NCI-H1436 (cell line): ENCODE measurements around the gene TEDC2.
A peak's percentile ranks its signal among the peaks of the same experiment; 100 is the strongest.

Experiments used
- DNase-seq: peaks from one replicate; lab custom pipeline; 2025; lab: John Stamatoyannopoulos, UW

Gene TEDC2

DNA sequence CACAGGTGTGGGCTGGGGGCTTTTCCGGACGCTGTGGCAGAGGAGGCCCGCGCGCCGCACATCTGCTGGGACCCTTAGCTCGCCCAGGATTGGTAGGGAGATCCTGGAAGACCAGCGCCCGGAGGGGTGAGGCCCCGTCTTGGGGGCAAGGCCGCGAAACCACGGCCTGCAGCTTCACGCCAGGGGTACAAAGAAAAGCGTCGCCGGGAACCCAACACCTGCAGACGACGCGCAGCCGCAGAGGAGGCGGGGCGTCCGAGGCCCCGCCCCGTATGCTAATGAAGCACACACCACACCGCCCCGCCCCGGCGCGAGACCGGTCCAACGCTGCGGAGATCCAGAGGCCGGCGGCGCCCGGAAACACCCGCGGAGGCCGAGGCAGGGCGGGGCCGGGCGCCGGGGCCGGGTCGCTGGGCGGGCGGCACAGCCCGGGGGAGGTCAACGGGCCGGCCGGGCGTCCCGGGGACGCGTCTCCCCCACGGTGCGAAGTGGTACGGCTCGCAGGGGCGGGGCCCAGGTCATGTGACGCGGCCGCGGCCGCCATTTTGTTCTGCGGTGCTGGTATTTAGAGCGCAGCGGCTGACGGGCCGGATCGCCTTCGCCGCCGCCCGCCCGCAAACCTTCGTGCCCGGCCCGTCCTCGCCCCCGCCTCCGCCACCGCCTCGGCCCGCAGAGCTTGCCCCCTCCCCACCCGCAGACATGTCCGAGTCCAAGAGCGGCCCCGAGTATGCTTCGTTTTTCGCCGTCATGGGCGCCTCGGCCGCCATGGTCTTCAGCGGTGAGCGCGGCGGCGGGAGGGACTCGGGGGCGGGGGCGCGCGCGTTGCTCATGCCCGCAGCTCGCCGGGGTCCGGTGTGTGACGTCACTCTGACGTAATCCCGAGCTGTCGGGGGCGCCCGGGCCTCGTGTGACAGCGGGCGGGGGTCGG lies 53.8 kb downstream of the TEDC2 start, which contains the start of gene ATP6V0C:
Gene ATP6V0C, plus strand, starts transcription at position 548 of the 928 bp plus-strand sequence. Its CDS starts 152 bp downstream, at position 700.
- peak; percentile 83 for DNase-seq
